Osteoblast (primary cell): ENCODE data around the gene GH2. TPM values are rescaled to one million over a fixed set of nuclear protein-coding genes. Genes with fewer than 3 reads are reported as not detected.
"Not testable (repeated sequence)": the region's sequence is repeated elsewhere in the genome, so short reads cannot be mapped to it uniquely, and the experiment has no call there.

Experiments
- DNase-seq: peaks from one replicate; pipeline ENCODE4 v3.0.0; 2011; ENCODE audit warnings: low spot score, mixed read lengths; ENCODE audit not compliant: insufficient read length; ENCODE audit errors: missing footprints
- H2AFZ ChIP-seq: 2 replicates; pipeline ENCODE4 v1.6.0; 2011; ENCODE audit warnings: mild to moderate bottlenecking, low read length
- H3K27ac ChIP-seq: 2 replicates; pipeline ENCODE4 v1.5.1; 2011; ENCODE audit warnings: mild to moderate bottlenecking, low read depth, low read length, moderate library complexity
- H3K27me3 ChIP-seq: 2 replicates; pipeline ENCODE4 v1.6.0; 2012; ENCODE audit warnings: mild to moderate bottlenecking, control low read depth, inconsistent platforms, low read length, moderate library complexity; ENCODE audit not compliant: insufficient read depth
- H3K36me3 ChIP-seq: 2 replicates; pipeline ENCODE4 v1.5.1; 2011; ENCODE audit warnings: mild to moderate bottlenecking, low read length, control low read depth, moderate library complexity; ENCODE audit not compliant: insufficient read depth
- H3K4me1 ChIP-seq: 2 replicates; pipeline ENCODE4 v1.5.1; 2011; ENCODE audit warnings: mild to moderate bottlenecking, low read length, control low read depth, moderate library complexity; ENCODE audit not compliant: insufficient read depth
- H3K4me2 ChIP-seq: 2 replicates; pipeline ENCODE4 v1.6.0; 2011; ENCODE audit warnings: mild to moderate bottlenecking, low read length; ENCODE audit not compliant: insufficient read depth
- H3K4me3 ChIP-seq: fragments of 200-600 bp; sonication (generic); 3 replicates; pipeline ENCODE4 v1.5.1; 2012; ENCODE audit warnings: mild to moderate bottlenecking, low read length, inconsistent platforms; ENCODE audit not compliant: insufficient read depth
- H3K79me2 ChIP-seq: 2 replicates; pipeline ENCODE4 v1.6.0; 2012; ENCODE audit warnings: mild to moderate bottlenecking, low read length, control low read depth, inconsistent platforms; ENCODE audit not compliant: insufficient read depth
- H3K9me3 ChIP-seq: 2 replicates; pipeline ENCODE4 v1.5.1; 2011; ENCODE audit warnings: low read depth, low read length, control low read depth
- H4K20me1 ChIP-seq: 2 replicates; pipeline ENCODE4 v1.6.0; 2012; ENCODE audit warnings: mild to moderate bottlenecking, low read length, control low read depth; ENCODE audit not compliant: insufficient read depth
- total RNA-seq: library from RNA; depleted of rRNA; stranded (reverse); fragments of >200 nt; gene quantifications from 2 replicates; pipeline ENCODE4 v1.2.3, GENCODE V29; 2012
- TF ChIP-seq, protein P1 (sequence below): IDR thresholded peaks from 2 replicates; pipeline ENCODE4 v1.5.1; 2011; ENCODE audit warnings: mild to moderate bottlenecking, low read depth, low read length, moderate library complexity; ENCODE audit errors: extremely low read depth

The GH2 gene
- total RNA-seq, 1 donor, result not detected

DNA sequence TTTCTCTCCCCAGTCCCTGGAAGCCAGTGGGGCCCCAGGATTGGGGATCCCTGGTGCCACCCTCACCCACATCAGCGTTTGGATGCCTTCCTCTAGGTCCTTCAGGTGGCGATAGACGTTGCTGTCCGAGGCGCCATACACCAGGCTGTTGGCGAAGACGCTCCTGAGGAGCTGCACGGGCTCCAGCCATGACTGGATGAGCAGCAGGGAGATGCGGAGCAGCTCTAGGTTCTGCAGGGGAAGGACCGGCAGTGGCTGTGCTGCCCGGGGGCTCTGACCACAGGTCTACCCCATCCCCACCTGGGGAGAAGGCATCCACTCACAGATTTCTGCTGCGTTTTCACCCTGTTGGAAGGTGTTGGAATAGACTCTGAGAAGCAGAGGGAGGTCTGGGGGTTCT lies 1.0 kb downstream of the GH2 start:
- Histone ChIP-seq H3K4me2 (no peak overlapping the region), H4K20me1 (no peaks in the 10 kb centered on the region), H3K36me3 (no peaks in the 10 kb centered on the region), H3K4me3 (no peak overlapping the region), H3K79me2 (no peaks in the 10 kb centered on the region), H3K9me3 (no peaks in the 10 kb centered on the region), H3K27ac (no peak overlapping the region), H2AFZ (no peak overlapping the region), H3K4me1 (no peaks in the 10 kb centered on the region), H3K27me3 (no peaks in the 10 kb centered on the region)
- no peak for DNase-seq
- TF ChIP-seq, protein P1, sequence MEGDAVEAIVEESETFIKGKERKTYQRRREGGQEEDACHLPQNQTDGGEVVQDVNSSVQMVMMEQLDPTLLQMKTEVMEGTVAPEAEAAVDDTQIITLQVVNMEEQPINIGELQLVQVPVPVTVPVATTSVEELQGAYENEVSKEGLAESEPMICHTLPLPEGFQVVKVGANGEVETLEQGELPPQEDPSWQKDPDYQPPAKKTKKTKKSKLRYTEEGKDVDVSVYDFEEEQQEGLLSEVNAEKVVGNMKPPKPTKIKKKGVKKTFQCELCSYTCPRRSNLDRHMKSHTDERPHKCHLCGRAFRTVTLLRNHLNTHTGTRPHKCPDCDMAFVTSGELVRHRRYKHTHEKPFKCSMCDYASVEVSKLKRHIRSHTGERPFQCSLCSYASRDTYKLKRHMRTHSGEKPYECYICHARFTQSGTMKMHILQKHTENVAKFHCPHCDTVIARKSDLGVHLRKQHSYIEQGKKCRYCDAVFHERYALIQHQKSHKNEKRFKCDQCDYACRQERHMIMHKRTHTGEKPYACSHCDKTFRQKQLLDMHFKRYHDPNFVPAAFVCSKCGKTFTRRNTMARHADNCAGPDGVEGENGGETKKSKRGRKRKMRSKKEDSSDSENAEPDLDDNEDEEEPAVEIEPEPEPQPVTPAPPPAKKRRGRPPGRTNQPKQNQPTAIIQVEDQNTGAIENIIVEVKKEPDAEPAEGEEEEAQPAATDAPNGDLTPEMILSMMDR, result no peak

DNA sequence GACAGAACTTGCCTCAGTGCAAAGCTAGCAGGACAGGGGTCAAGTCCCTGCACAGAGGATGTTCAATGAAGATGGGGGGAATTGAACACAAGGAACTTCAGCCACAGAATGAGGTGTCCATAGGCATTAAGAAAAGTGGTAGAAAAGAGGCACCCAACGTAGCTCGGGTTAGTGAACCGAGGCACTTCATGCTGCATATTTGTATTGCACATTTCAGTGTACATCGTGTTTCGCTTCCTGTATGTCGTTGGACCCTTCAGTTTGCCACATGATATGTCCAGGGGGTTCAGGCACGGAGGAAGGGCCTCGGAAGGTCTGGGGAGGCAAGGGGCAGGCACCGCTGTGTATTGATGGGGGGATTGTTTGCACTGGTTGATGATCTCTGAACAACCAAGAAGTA lies 3.3 kb downstream of the GH2 start:
- not testable (repeated sequence) for H3K79me2 ChIP-seq, H3K9me3 ChIP-seq, H2AFZ ChIP-seq, H4K20me1 ChIP-seq, H3K27ac ChIP-seq, H3K27me3 ChIP-seq, H3K36me3 ChIP-seq, H3K4me3 ChIP-seq, H3K4me1 ChIP-seq, H3K4me2 ChIP-seq
- peak; percentile 31 for DNase-seq

DNA sequence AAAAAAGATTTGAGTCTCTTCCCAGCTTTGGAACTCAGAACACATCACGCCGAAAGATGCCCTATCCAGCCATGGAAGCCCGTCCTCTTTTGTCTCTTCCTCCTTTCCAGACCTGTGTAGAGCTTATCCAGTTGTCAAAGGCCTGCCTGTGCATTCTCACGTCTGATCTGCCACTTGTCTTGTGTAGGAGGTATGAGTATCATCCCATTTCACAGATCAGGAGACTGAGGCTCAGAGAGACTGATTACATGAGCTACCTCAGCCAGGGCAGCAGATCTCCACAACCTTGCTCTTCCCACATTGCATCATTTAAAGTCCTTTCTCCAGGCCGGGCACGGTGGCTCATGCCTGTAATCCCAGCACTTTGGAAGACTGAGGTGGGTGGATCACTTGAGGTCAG lies 7.1 kb downstream of the GH2 start:
- H3K4me3 ChIP-seq, H3K36me3 ChIP-seq, DNase-seq, H3K4me1 ChIP-seq, H2AFZ ChIP-seq, H3K4me2 ChIP-seq, H3K27ac ChIP-seq, H3K79me2 ChIP-seq, H3K27me3 ChIP-seq, H4K20me1 ChIP-seq, H3K9me3 ChIP-seq: not testable (repeated sequence)

DNA sequence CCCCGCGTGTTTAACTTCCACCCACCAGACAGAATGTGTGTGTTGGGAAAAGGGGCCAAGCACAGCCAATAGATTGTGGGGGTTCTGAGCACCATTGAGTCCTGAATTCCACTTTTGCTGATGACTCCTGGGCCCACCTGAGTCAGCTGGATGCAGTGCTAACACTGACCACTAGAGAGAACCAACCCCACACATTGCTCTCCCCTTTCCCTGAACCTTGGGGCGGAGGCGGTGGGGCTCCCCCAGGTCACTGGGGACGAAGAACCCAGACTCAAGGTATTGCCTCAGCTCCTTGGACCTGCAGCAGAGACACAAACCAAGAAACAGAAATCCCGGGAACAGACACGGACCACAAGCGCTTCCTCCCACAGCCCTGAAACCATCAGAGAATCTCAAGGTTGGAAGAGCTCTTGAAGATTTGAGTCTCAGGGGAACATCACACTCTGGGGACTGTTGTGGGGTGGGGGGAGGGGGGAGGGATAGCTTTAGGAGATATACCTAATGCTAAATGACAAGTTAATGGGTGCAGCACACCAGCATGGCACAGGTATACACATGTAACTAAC lies 7.6 kb downstream of the GH2 start:
- H3K79me2 ChIP-seq, H3K27me3 ChIP-seq, H3K4me2 ChIP-seq, H4K20me1 ChIP-seq, H3K4me3 ChIP-seq, DNase-seq, H2AFZ ChIP-seq, H3K27ac ChIP-seq, H3K36me3 ChIP-seq, H3K4me1 ChIP-seq, H3K9me3 ChIP-seq: not testable (repeated sequence)

DNA sequence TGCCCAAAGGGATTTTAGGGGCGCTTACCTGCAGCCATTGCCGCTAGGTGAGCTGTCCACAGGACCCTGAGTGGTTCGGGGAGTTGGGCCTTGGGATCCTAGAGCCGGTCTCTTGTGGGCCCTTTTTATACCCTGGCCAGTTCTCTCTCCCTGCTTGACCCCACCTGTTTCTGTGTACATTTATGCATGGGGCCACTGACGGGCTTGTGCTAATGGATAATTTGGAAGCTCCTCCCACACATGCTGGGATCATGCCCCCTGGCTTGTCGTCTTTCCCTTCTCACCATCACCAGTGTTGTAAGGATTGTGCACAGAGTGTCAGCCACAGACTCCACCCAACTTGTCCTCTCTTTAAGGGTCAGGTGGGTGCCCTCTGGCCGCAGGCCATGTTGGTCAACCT lies 8.2 kb downstream of the GH2 start, which contains the start of gene CSH2:
Gene CSH2, minus strand, starts transcription at position 101 of the 400 bp plus-strand sequence. Its CDS starts 63 bp downstream, at position 38.
- not testable (repeated sequence) for H3K9me3 ChIP-seq, H3K27me3 ChIP-seq, H3K36me3 ChIP-seq, H3K79me2 ChIP-seq, H3K4me2 ChIP-seq, H4K20me1 ChIP-seq, H2AFZ ChIP-seq, DNase-seq, H3K27ac ChIP-seq, H3K4me3 ChIP-seq, H3K4me1 ChIP-seq

DNA sequence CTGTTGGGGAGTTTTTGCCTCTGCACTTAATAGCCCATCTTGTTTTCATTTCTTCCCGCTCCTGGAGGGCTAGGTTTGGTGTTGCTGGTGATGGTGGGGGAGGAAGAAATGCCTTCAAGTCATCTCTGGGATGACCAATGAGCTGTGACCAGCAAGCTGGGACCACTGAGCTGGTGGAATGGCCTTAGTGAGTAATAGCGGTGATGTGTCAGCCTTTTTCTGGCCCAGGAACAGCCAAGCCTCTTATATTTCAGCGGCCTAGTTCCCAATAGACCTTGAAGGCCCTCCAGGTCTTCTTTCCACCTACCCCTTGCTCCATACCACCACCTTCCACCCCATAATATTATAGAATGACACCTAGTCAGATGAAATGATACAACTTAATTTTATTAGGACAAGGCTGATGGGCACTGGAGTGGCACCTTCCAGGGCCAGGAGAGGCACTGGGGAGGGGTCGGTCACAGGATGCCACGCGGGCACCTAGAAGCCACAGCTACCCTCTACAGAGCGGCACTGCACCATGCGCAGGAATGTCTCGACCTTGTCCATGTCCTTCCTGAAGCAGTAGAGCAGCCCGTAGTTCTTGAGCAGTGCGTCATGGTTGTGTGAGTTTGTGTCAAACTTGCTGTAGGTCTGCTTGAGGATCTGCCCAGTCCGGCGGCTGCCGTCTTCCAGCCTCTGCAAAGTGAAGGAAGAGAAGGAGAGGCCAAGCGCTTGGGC lies 9.9 kb downstream of the GH2 start:
- not testable (repeated sequence) for H3K4me3 ChIP-seq, H2AFZ ChIP-seq, H3K27me3 ChIP-seq, H3K4me1 ChIP-seq, H3K4me2 ChIP-seq, H3K36me3 ChIP-seq, H3K79me2 ChIP-seq, H3K9me3 ChIP-seq, H3K27ac ChIP-seq, H4K20me1 ChIP-seq
- DNase-seq, result peak; percentile 31

DNA sequence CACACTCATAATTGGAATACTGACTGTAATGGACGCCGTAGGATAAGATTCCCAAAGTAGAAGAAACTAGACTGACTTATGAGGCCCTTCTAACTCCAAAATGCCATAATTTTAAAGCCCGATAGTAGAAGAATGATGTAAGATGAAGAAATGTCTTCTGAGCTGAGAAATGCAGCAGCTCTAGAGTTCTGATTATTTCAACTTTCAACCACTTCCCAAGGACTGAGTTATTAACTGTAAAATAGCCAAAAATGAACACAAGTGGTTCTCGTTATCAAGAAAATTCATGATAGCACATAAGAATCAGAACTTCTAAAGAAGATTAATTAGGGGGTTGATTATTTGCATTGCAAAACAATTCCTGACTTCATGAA lies 11.5 kb downstream of the GH2 start:
- H3K79me2 ChIP-seq, H2AFZ ChIP-seq, H3K27ac ChIP-seq, DNase-seq, H3K27me3 ChIP-seq, H3K4me3 ChIP-seq, H4K20me1 ChIP-seq, H3K9me3 ChIP-seq, H3K4me1 ChIP-seq, H3K4me2 ChIP-seq, H3K36me3 ChIP-seq: not testable (repeated sequence)
